Smooth muscle cell (in vitro differentiated cells): ENCODE measurements around the gene RPS18. TPM values are rescaled to one million over a fixed set of nuclear protein-coding genes. Genes with fewer than 3 reads are reported as not detected.
A peak's percentile ranks its signal among the peaks of the same experiment; 100 is the strongest.

Source experiments
- DNase-seq: peaks from one replicate; lab custom pipeline; 2025; ENCODE audit not compliant: unreplicated experiment; lab: John Stamatoyannopoulos, UW
- H2AFZ ChIP-seq: fragments of 200-600 bp; sonication (generic); 2 replicates; pipeline ENCODE4 v1.6.0; 2016; ENCODE audit warnings: antibody characterized with exemption, low read depth, mild to moderate bottlenecking
- H3F3A ChIP-seq: fragments of 200-600 bp; sonication (generic); 2 replicates; pipeline ENCODE4 v1.6.0; 2017; ENCODE audit warnings: antibody characterized with exemption, low read depth
- H3K27ac ChIP-seq: fragments of 200-600 bp; sonication (generic); 2 replicates; pipeline ENCODE4 v1.5.1; 2016; ENCODE audit warnings: low read depth, mild to moderate bottlenecking
- H3K27me3 ChIP-seq: fragments of 200-600 bp; sonication (generic); 2 replicates; pipeline ENCODE4 v1.6.1; 2016; ENCODE audit warnings: low read depth, mild to moderate bottlenecking
- H3K36me3 ChIP-seq: fragments of 200-600 bp; sonication (generic); 2 replicates; pipeline ENCODE4 v1.5.1; 2016; ENCODE audit warnings: low read depth
- H3K4me1 ChIP-seq: fragments of 200-600 bp; sonication (generic); 2 replicates; pipeline ENCODE4 v1.5.1; 2016; ENCODE audit warnings: low read depth
- H3K4me2 ChIP-seq: fragments of 200-600 bp; sonication (generic); 2 replicates; pipeline ENCODE4 v1.6.0; 2016; ENCODE audit warnings: mild to moderate bottlenecking
- H3K4me3 ChIP-seq: fragments of 200-600 bp; sonication (generic); 2 replicates; pipeline ENCODE4 v1.5.1; 2016; ENCODE audit warnings: mild to moderate bottlenecking
- H3K79me2 ChIP-seq: fragments of 200-600 bp; sonication (generic); 2 replicates; pipeline ENCODE4 v1.6.0; 2016; ENCODE audit warnings: low read depth, mild to moderate bottlenecking
- H3K9ac ChIP-seq: fragments of 200-600 bp; sonication (generic); 2 replicates; pipeline ENCODE4 v1.6.0; 2016; ENCODE audit warnings: low read depth
- H3K9me3 ChIP-seq: fragments of 200-600 bp; sonication (generic); replicated peaks from 2 replicates; pipeline ENCODE4 v1.5.1; 2016; ENCODE audit warnings: low read depth
- H4K20me1 ChIP-seq: fragments of 200-600 bp; sonication (generic); 2 replicates; pipeline ENCODE4 v1.6.0; 2016; ENCODE audit warnings: low read depth
- CTCF ChIP-seq: fragments of 200-600 bp; sonication (generic); IDR thresholded peaks from 2 replicates; pipeline ENCODE4 v1.5.1; 2017; ENCODE audit warnings: borderline replicate concordance, mild to moderate bottlenecking, antibody characterized with exemption; ENCODE audit not compliant: insufficient read depth, poor library complexity, severe bottlenecking
- WGBS: methylation state at CpG from one replicate; pipeline ENCODE4 v1.1.7; 2016; ENCODE audit warnings: low lambda C conversion rate; 5-methylcytosine and 5-hydroxymethylcytosine counted together
- polyA plus RNA-seq: library from polyadenylated mRNA; unstranded; fragments of >200 nt; fragmentation: Nextera tagmentation; extraction: Ambion mirVana; gene quantifications from 2 replicates; pipeline ENCODE4 v1.2.1, GENCODE V29; 2016
- total RNA-seq: library from RNA; depleted of rRNA; stranded (reverse); fragments of >200 nt; gene quantifications from 2 replicates; pipeline ENCODE4 v1.2.3, GENCODE V29; 2014

RPS18 gene
- total and polyA plus RNA-seq, 2 experiments from 2014 or later = 1,848 to 3,261 TPM

- Histone ChIP-seq H3K4me1 (peaks cover 36% of the 10 kb centered on the region), H3K9me3 (no peaks in the 10 kb centered on the region), H3K79me2 (peaks cover 30% of the 10 kb centered on the region), H3K9ac (peak overlapping the region; percentile 88), H3K27me3 (no peaks in the 10 kb centered on the region), H3K4me2 (peak overlapping the region; percentile 62), H3K36me3 (no peaks in the 10 kb centered on the region), H4K20me1 (peaks cover 12% of the 10 kb centered on the region), H3F3A (peaks cover 37% of the 10 kb centered on the region), H2AFZ (no peak overlapping the region), H3K4me3 (peak overlapping the region; percentile 93), H3K27ac (peak overlapping the region; percentile 97)
- no peak for DNase-seq
- WGBS = no CpG with 5 or more reads among the region's 27 CpGs
- TF ChIP-seq CTCF = no peak
Observed at GRCh38 chr6:33317419-33317668, 45.5 kb downstream of the RPS18 start.

- peak within 1 kb of the TSS; percentile 93 for H3K4me3 ChIP-seq
- H3F3A ChIP-seq = peaks cover 37% of the 10 kb centered on the region
- H3K9me3 ChIP-seq = no peaks in the 10 kb centered on the region
- peaks cover 29% of the 10 kb centered on the region for H3K79me2 ChIP-seq
- no peak for TF ChIP-seq CTCF
- peaks cover 36% of the 10 kb centered on the region for H3K4me1 ChIP-seq
- peak; percentile 95 for DNase-seq
- WGBS = 1% methylated on average over 35 of the region's 44 CpGs
- no peaks in the 10 kb centered on the region for H3K27me3 ChIP-seq
- peak within 1 kb of the TSS; percentile 97 for H3K27ac ChIP-seq
- peak within 1 kb of the TSS; percentile 96 for H3K4me2 ChIP-seq
- H3K36me3 ChIP-seq = no peaks in the 10 kb centered on the region
- H2AFZ ChIP-seq = peak within 1 kb of the TSS; percentile 89
- H3K9ac ChIP-seq = peak within 1 kb of the TSS; percentile 88
- peaks cover 7% of the 10 kb centered on the region for H4K20me1 ChIP-seq
Observed at GRCh38 chr6:33317669-33318425, 46.0 kb downstream of the RPS18 start, which contains the start of gene ZBTB22. ZBTB22 (minus strand) TSS chr6:33317744; CDS start chr6:33316916, 828 bp downstream.

GRCh38 chr6:33318426-33319073, 46.7 kb downstream of the RPS18 start:
- peaks cover 26% of the 10 kb centered on the region for H3K79me2 ChIP-seq
- H3K4me2 ChIP-seq = peak overlapping the region; percentile 96
- peaks cover 4% of the 10 kb centered on the region for H4K20me1 ChIP-seq
- H3K27me3 ChIP-seq = no peaks in the 10 kb centered on the region
- no peak overlapping the region for H2AFZ ChIP-seq
- H3K27ac ChIP-seq = peak overlapping the region; percentile 97
- H3K9ac ChIP-seq = peak overlapping the region; percentile 51
- H3F3A ChIP-seq = peaks cover 41% of the 10 kb centered on the region
- no peaks in the 10 kb centered on the region for H3K9me3 ChIP-seq
- no peaks in the 10 kb centered on the region for H3K36me3 ChIP-seq
- WGBS = 66% methylated on average over 8 of the region's 8 CpGs
- no peak for DNase-seq
- peak overlapping the region; percentile 93 for H3K4me3 ChIP-seq
- H3K4me1 ChIP-seq = peaks cover 37% of the 10 kb centered on the region
- no peak for TF ChIP-seq CTCF

- H3K79me2 ChIP-seq = peaks cover 26% of the 10 kb centered on the region
- peak overlapping the region; percentile 97 for H3K27ac ChIP-seq
- peak overlapping the region; percentile 96 for H3K4me2 ChIP-seq
- H3K9me3 ChIP-seq = no peaks in the 10 kb centered on the region
- H3K27me3 ChIP-seq = no peaks in the 10 kb centered on the region
- no peaks in the 10 kb centered on the region for H3K36me3 ChIP-seq
- WGBS = 93% methylated on average over 3 of the region's 3 CpGs
- peak overlapping the region; percentile 86 for H3K9ac ChIP-seq
- DNase-seq = no peak
- H3K4me3 ChIP-seq = no peak overlapping the region
- no peak for TF ChIP-seq CTCF
- peaks cover 4% of the 10 kb centered on the region for H4K20me1 ChIP-seq
- H2AFZ ChIP-seq = no peak overlapping the region
- H3F3A ChIP-seq = peaks cover 45% of the 10 kb centered on the region
- peaks cover 36% of the 10 kb centered on the region for H3K4me1 ChIP-seq
Observed at GRCh38 chr6:33319939-33320314, 48.1 kb downstream of the RPS18 start.
